Ovary (tissue), 3 donors: Measurements from ENCODE around the gene CYGB.
A peak's percentile ranks its signal among the peaks of the same experiment; 100 is the strongest.

Experiments used
- EP300 ChIP-seq: sonication (generic); formaldehyde crosslinking; IDR thresholded peaks from one replicate; pipeline ENCODE4 v1.6.1; 2017; ENCODE audit warnings: antibody characterized with exemption
- POLR2A ChIP-seq: fragments of 450-650 bp; IDR thresholded peaks from one replicate; pipeline ENCODE4 v1.6.1; 2017; ENCODE audit warnings: antibody characterized with exemption, mild to moderate bottlenecking, moderate library complexity
- TF ChIP-seq, protein P1 (sequence below), 3 donors: fragments of 450-650 bp in 2 of 3; fragments of 200-600 bp in 1 of 3; IDR thresholded peaks; one replicate each; pipeline versions ENCODE4 v1.5.1 to v1.8.0; 2016 to 2022; ENCODE audit warnings: antibody characterized with exemption in 3 of 3, mild to moderate bottlenecking in 1 of 3
- donor health status: DM: no; HTN: no; CAD: no.

DNA sequence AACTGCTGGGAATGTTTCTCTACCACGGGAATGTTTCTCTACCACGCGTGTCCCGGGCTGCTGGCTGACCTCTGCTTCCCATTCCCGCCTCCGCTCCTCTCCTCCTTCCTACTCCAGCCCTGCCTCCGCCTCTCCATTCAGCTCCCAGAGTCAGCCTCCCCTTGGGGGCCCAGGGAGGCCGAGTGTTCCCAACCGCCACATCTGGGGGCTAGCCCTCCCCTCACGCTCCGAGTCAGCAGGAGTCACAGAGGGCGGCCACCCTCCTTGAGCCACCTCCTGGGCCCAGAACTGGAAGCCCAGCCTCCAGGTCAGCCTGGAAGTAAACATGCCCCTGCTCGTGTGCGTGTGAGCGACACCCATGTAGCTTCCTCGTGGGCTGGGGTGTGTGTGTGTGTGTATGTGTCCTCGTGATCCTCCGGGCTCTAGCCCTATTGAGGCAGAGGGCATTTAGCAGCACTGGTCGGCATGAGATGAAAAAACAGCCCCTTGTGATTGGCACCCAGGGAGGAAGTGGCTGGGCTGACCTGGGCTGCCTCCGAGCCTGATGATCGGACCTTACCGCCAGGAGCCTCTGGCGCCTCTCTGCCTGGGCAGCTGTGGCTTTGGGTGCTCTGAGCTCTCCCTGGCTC lies 7.3 kb downstream of the CYGB start:
- TF ChIP-seq, protein P1, sequence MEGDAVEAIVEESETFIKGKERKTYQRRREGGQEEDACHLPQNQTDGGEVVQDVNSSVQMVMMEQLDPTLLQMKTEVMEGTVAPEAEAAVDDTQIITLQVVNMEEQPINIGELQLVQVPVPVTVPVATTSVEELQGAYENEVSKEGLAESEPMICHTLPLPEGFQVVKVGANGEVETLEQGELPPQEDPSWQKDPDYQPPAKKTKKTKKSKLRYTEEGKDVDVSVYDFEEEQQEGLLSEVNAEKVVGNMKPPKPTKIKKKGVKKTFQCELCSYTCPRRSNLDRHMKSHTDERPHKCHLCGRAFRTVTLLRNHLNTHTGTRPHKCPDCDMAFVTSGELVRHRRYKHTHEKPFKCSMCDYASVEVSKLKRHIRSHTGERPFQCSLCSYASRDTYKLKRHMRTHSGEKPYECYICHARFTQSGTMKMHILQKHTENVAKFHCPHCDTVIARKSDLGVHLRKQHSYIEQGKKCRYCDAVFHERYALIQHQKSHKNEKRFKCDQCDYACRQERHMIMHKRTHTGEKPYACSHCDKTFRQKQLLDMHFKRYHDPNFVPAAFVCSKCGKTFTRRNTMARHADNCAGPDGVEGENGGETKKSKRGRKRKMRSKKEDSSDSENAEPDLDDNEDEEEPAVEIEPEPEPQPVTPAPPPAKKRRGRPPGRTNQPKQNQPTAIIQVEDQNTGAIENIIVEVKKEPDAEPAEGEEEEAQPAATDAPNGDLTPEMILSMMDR (IDR thresholded peaks at IDR 0.05), result no peak
- TF ChIP-seq POLR2A (peak; percentile 10), EP300 (no peak)
